ENCODE data around the gene CLSTN2. TPM values are rescaled to one million over a fixed set of nuclear protein-coding genes. Genes with fewer than 3 reads are reported as not detected.

CLSTN2 gene
- total and polyA plus RNA-seq, 2 of the 8 experiments (the other 6 are each of a cell fraction or from before 2014, with no cell fraction given), result 0.39 to 0.52 TPM

DNA sequence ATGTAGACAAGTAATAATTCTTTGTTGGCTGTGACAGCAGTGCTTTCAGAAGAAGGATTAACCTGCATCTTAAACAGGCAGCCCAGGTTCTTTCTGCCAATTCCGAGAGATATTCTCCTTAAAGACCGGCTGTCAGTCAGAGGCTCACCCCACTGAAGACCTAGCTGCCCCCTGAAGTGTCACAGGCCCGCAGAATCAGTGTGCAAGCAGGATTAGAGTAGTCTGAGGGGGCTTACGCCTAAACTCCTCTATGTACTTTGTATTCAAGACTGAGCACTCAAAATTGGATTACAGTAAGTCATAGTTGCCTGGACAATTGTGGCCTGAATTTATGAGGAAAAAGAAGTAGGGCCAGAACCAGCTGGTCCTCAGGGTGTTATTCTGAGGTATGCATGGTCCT is 342.9 kb downstream of the CLSTN2 start (continued):
- TF ChIP-seq JUND (IDR thresholded peaks at IDR 0.05; ENCODE audit: low read length) (no peak), YY1 (IDR thresholded peaks at IDR 0.05; ENCODE audit: low read depth, low read length) (no peak), GTF2F1 (IDR thresholded peaks at IDR 0.05; ENCODE audit: borderline replicate concordance, low read depth, low read length) (no peak), TEAD4 (IDR thresholded peaks at IDR 0.05; ENCODE audit: low read depth, low read length) (no peak), CTBP2 (IDR thresholded peaks at IDR 0.05; ENCODE audit: borderline replicate concordance, insufficient read depth, insufficient read length, low read length) (no peak), KDM5A (IDR thresholded peaks at IDR 0.05; ENCODE audit: low read length) (no peak)
- TF ChIP-seq, protein P1, sequence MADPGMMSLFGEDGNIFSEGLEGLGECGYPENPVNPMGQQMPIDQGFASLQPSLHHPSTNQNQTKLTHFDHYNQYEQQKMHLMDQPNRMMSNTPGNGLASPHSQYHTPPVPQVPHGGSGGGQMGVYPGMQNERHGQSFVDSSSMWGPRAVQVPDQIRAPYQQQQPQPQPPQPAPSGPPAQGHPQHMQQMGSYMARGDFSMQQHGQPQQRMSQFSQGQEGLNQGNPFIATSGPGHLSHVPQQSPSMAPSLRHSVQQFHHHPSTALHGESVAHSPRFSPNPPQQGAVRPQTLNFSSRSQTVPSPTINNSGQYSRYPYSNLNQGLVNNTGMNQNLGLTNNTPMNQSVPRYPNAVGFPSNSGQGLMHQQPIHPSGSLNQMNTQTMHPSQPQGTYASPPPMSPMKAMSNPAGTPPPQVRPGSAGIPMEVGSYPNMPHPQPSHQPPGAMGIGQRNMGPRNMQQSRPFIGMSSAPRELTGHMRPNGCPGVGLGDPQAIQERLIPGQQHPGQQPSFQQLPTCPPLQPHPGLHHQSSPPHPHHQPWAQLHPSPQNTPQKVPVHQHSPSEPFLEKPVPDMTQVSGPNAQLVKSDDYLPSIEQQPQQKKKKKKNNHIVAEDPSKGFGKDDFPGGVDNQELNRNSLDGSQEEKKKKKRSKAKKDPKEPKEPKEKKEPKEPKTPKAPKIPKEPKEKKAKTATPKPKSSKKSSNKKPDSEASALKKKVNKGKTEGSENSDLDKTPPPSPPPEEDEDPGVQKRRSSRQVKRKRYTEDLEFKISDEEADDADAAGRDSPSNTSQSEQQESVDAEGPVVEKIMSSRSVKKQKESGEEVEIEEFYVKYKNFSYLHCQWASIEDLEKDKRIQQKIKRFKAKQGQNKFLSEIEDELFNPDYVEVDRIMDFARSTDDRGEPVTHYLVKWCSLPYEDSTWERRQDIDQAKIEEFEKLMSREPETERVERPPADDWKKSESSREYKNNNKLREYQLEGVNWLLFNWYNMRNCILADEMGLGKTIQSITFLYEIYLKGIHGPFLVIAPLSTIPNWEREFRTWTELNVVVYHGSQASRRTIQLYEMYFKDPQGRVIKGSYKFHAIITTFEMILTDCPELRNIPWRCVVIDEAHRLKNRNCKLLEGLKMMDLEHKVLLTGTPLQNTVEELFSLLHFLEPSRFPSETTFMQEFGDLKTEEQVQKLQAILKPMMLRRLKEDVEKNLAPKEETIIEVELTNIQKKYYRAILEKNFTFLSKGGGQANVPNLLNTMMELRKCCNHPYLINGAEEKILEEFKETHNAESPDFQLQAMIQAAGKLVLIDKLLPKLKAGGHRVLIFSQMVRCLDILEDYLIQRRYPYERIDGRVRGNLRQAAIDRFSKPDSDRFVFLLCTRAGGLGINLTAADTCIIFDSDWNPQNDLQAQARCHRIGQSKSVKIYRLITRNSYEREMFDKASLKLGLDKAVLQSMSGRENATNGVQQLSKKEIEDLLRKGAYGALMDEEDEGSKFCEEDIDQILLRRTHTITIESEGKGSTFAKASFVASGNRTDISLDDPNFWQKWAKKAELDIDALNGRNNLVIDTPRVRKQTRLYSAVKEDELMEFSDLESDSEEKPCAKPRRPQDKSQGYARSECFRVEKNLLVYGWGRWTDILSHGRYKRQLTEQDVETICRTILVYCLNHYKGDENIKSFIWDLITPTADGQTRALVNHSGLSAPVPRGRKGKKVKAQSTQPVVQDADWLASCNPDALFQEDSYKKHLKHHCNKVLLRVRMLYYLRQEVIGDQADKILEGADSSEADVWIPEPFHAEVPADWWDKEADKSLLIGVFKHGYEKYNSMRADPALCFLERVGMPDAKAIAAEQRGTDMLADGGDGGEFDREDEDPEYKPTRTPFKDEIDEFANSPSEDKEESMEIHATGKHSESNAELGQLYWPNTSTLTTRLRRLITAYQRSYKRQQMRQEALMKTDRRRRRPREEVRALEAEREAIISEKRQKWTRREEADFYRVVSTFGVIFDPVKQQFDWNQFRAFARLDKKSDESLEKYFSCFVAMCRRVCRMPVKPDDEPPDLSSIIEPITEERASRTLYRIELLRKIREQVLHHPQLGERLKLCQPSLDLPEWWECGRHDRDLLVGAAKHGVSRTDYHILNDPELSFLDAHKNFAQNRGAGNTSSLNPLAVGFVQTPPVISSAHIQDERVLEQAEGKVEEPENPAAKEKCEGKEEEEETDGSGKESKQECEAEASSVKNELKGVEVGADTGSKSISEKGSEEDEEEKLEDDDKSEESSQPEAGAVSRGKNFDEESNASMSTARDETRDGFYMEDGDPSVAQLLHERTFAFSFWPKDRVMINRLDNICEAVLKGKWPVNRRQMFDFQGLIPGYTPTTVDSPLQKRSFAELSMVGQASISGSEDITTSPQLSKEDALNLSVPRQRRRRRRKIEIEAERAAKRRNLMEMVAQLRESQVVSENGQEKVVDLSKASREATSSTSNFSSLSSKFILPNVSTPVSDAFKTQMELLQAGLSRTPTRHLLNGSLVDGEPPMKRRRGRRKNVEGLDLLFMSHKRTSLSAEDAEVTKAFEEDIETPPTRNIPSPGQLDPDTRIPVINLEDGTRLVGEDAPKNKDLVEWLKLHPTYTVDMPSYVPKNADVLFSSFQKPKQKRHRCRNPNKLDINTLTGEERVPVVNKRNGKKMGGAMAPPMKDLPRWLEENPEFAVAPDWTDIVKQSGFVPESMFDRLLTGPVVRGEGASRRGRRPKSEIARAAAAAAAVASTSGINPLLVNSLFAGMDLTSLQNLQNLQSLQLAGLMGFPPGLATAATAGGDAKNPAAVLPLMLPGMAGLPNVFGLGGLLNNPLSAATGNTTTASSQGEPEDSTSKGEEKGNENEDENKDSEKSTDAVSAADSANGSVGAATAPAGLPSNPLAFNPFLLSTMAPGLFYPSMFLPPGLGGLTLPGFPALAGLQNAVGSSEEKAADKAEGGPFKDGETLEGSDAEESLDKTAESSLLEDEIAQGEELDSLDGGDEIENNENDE (IDR thresholded peaks at IDR 0.05; ENCODE audit: insufficient replicate concordance, low read length), result no peak

Measured in H1 (cell line).